ENCODE data around the gene STK16.

STK16 gene

DNA sequence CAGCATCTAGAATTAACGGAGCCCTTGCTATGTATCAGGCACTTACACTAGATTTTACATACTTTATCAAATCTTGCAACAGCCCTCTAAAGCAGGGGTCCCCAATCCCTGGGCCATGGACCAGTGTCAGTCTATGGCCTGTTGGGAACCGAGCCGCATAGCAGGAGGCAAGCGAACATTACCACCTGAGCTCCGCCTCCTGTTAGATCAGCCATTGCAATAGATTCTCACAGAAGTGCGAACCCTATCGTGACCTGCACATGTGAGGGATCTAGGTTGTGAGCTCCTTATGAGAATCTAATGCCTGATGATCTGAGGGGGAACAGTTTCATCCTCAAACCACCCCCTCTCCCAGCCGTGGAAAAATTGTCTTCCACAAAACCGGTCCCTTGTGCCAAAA lies 47.3 kb downstream of the STK16 start:
- TF ChIP-seq, protein P1, sequence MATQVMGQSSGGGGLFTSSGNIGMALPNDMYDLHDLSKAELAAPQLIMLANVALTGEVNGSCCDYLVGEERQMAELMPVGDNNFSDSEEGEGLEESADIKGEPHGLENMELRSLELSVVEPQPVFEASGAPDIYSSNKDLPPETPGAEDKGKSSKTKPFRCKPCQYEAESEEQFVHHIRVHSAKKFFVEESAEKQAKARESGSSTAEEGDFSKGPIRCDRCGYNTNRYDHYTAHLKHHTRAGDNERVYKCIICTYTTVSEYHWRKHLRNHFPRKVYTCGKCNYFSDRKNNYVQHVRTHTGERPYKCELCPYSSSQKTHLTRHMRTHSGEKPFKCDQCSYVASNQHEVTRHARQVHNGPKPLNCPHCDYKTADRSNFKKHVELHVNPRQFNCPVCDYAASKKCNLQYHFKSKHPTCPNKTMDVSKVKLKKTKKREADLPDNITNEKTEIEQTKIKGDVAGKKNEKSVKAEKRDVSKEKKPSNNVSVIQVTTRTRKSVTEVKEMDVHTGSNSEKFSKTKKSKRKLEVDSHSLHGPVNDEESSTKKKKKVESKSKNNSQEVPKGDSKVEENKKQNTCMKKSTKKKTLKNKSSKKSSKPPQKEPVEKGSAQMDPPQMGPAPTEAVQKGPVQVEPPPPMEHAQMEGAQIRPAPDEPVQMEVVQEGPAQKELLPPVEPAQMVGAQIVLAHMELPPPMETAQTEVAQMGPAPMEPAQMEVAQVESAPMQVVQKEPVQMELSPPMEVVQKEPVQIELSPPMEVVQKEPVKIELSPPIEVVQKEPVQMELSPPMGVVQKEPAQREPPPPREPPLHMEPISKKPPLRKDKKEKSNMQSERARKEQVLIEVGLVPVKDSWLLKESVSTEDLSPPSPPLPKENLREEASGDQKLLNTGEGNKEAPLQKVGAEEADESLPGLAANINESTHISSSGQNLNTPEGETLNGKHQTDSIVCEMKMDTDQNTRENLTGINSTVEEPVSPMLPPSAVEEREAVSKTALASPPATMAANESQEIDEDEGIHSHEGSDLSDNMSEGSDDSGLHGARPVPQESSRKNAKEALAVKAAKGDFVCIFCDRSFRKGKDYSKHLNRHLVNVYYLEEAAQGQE (IDR thresholded peaks at IDR 0.05; ENCODE audit: low read depth) = no peak
- no peak for TF ChIP-seq EP300 (IDR thresholded peaks at IDR 0.05; ENCODE audit: borderline replicate concordance)
- TF ChIP-seq, protein P2, sequence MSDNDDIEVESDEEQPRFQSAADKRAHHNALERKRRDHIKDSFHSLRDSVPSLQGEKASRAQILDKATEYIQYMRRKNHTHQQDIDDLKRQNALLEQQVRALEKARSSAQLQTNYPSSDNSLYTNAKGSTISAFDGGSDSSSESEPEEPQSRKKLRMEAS (IDR thresholded peaks at IDR 0.05) = no peak
- no peak for TF ChIP-seq ZBTB7A (IDR thresholded peaks at IDR 0.05; ENCODE audit: low read depth)
- no peak for TF ChIP-seq TCF12 (IDR thresholded peaks at IDR 0.05; ENCODE audit: low read depth)
- no peak for TF ChIP-seq EGR1 (IDR thresholded peaks at IDR 0.05)
- no peak for TF ChIP-seq FOXM1 (IDR thresholded peaks at IDR 0.05; ENCODE audit: borderline replicate concordance, low read depth)
- no peak for TF ChIP-seq RAD21 (IDR thresholded peaks at IDR 0.05; ENCODE audit: low read depth)
- no peak for TF ChIP-seq CEBPB (IDR thresholded peaks at IDR 0.05)
- TF ChIP-seq NFIC (IDR thresholded peaks at IDR 0.05) = no peak
- no peak for TF ChIP-seq YY1 (IDR thresholded peaks at IDR 0.05; ENCODE audit: low read depth)
- TF ChIP-seq, protein P3, sequence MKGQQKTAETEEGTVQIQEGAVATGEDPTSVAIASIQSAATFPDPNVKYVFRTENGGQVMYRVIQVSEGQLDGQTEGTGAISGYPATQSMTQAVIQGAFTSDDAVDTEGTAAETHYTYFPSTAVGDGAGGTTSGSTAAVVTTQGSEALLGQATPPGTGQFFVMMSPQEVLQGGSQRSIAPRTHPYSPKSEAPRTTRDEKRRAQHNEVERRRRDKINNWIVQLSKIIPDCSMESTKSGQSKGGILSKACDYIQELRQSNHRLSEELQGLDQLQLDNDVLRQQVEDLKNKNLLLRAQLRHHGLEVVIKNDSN (IDR thresholded peaks at IDR 0.05) = no peak
- no peak for TF ChIP-seq CREB1 (IDR thresholded peaks at IDR 0.05; ENCODE audit: low read depth)
- no peak for TF ChIP-seq TEAD4 (IDR thresholded peaks at IDR 0.05)
- no peak for TF ChIP-seq TAF1 (IDR thresholded peaks at IDR 0.05; ENCODE audit: low read depth)

DNA sequence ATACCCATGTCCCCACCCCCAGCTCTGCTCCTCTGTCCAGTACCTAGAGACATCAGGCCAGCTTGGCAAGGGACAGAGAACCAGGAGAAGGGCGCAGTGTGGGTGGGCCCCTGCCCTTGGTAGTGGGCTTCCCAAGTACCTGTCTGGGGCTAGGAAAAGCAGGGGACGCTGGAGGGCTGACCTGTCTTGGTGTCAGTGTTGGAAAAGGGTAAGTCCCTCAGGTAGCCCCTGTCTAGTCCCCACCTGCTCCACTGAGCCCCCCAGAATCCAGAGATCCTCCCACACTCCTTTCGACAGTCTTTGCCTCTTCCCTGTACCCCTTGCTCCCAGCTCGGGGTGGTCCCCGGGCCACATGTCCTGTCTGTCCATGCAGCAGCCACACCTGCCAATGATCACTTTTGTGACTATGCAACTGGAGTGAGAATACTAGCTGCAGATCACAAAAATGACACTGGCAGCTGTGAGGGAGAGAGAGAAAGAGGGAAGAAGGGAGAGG lies 48.5 kb downstream of the STK16 start:
- TF ChIP-seq, protein P2 (IDR thresholded peaks at IDR 0.05) = no peak
- TF ChIP-seq TAF1 (IDR thresholded peaks at IDR 0.05; ENCODE audit: low read depth) (no peak), EGR1 (IDR thresholded peaks at IDR 0.05) (no peak), FOXM1 (IDR thresholded peaks at IDR 0.05; ENCODE audit: borderline replicate concordance, low read depth) (no peak), TEAD4 (IDR thresholded peaks at IDR 0.05) (no peak), CREB1 (IDR thresholded peaks at IDR 0.05; ENCODE audit: low read depth) (no peak), RAD21 (IDR thresholded peaks at IDR 0.05; ENCODE audit: low read depth) (no peak)
- TF ChIP-seq, protein P1 (IDR thresholded peaks at IDR 0.05; ENCODE audit: low read depth) = no peak

DNA sequence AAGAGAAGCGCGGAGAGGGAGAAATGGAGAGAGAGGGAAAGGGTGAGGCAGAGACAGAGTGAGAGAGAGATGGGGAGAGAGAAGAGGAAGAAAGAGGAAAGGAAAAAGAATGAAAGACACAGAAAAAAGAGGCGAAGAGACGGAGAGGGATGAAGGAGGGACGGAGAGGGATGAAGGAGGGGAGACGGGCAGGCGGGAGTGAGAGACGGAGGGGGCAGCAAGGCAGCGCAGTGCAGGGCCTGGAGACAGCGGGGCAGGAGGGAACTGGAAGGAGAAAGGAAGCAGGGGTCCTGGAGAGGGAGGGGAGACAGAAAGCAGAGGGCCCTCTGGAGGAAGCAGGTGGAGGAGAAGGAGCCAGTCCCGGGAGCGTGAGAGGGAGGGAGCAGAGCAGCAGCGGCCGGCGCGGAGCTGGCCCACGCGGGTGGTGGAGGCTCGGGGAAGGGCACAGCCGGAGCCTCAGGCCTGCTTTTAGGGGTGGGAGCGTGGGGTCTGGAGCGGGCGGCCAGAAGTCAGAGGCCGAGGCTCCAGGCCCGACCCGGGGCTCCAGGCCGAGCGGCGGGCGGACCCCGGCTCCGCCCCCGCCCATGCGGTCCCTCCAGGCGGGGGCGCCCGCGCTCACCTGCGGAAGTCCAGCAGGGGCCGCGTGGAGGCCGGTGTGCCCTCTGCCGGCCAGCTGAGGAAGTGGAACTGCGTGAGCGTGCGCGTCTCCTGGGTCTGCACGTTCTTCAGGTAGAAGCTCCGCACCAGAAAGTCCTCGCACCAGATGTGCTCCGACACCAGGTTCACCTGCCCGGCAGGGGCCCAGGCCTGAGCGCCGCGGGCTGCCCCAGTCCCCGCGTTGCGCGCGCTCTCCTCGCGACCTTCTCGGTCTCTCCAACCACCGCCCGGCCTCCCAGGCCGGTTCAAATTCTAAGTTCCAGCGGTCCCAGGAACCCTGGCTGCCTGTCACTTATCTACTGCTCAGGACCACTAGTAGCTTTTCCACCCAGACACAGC lies 49.4 kb downstream of the STK16 start:
- TF ChIP-seq TEAD4 (IDR thresholded peaks at IDR 0.05) (peak; percentile 13; the same call in 1 of the 2 replicates), CREB1 (IDR thresholded peaks at IDR 0.05; ENCODE audit: low read depth) (no peak), CEBPB (IDR thresholded peaks at IDR 0.05) (no peak), ZBTB7A (IDR thresholded peaks at IDR 0.05; ENCODE audit: low read depth) (peak; percentile 93), NFIC (IDR thresholded peaks at IDR 0.05) (no peak), TAF1 (IDR thresholded peaks at IDR 0.05; ENCODE audit: low read depth) (0 out of 2 replicates have a peak, but pooled peaks have one; percentile 30), FOXM1 (IDR thresholded peaks at IDR 0.05; ENCODE audit: borderline replicate concordance, low read depth) (no peak), TCF12 (IDR thresholded peaks at IDR 0.05; ENCODE audit: low read depth) (no peak), YY1 (IDR thresholded peaks at IDR 0.05; ENCODE audit: low read depth) (0 out of 2 replicates have a peak, but pooled peaks have one; percentile 22), EP300 (IDR thresholded peaks at IDR 0.05; ENCODE audit: borderline replicate concordance) (no peak), RAD21 (IDR thresholded peaks at IDR 0.05; ENCODE audit: low read depth) (peak; percentile 78), EGR1 (IDR thresholded peaks at IDR 0.05) (peak; percentile 78; the same call in 1 of the 2 replicates)
- TF ChIP-seq, protein P1 (IDR thresholded peaks at IDR 0.05; ENCODE audit: low read depth) = no peak
- TF ChIP-seq, protein P2 (IDR thresholded peaks at IDR 0.05) = peak; percentile 96
- TF ChIP-seq, protein P3 (IDR thresholded peaks at IDR 0.05) = peak; percentile 20; the same call in 1 of the 2 replicates
